IMR-90 (cell line): ENCODE data around the gene CRYGS. TPM values are rescaled to one million over a fixed set of nuclear protein-coding genes. Genes with fewer than 3 reads are reported as not detected.

ENCODE experiments used
- ATAC-seq: fragments of 200-7000 bp; cut with Tn5 transposase; 2 replicates; pipeline ENCODE4 v1.9.1; 2020; ENCODE audit warnings: low read depth, mild to moderate bottlenecking, moderate library complexity
- BruUV-seq: library from RNA; stranded (reverse); fragments of 400-500 nt; replicated peaks from 2 replicates; lab custom pipeline; 2021; lab: Mats Ljungman, UMichigan
- CTCF ChIA-PET: fragments of 300-600 bp; formaldehyde crosslinking; extraction: SDS; loops from one replicate; lab custom pipeline; 2021; ENCODE audit warnings: antibody characterized with exemption; lab: Yijun Ruan, JAX
- POLR2A ChIA-PET: fragments of 300-600 bp; sonication (Branson Sonifier 250); formaldehyde crosslinking; loops from one replicate; lab custom pipeline; 2022; ENCODE audit warnings: antibody characterized with exemption; ENCODE audit not compliant: unreplicated experiment; lab: Charles Lee
- DNase-seq: peaks from one replicate; pipeline ENCODE4 v3.0.0; 2013
- H2AFZ ChIP-seq: replicated peaks from 2 replicates; pipeline ENCODE3; 2013; ENCODE audit warnings: low read length, mild to moderate bottlenecking; ENCODE audit not compliant: poor library complexity
- H2AK5ac ChIP-seq: 2 replicates; pipeline ENCODE4 v1.6.1; 2013; ENCODE audit warnings: low read depth, low read length, inconsistent platforms
- H2AK9ac ChIP-seq: replicated peaks from 2 replicates; pipeline ENCODE3; 2013; ENCODE audit warnings: mild to moderate bottlenecking, low read depth, low read length, moderate library complexity; ENCODE audit not compliant: poor library complexity
- H2BK120ac ChIP-seq: 2 replicates; pipeline ENCODE4 v1.6.1; 2013; ENCODE audit warnings: low read depth, low read length, inconsistent platforms
- H2BK15ac ChIP-seq: 3 replicates; pipeline ENCODE4 v1.6.1; 2013; ENCODE audit warnings: low read depth, low read length, inconsistent platforms
- H2BK20ac ChIP-seq: 2 replicates; pipeline ENCODE4 v1.6.1; 2013; ENCODE audit warnings: low read depth, mild to moderate bottlenecking, inconsistent platforms, low read length, moderate library complexity
- H2BK5ac ChIP-seq: 2 replicates; pipeline ENCODE4 v1.6.1; 2013; ENCODE audit warnings: mild to moderate bottlenecking, low read depth, low read length, inconsistent platforms; ENCODE audit not compliant: poor library complexity, severe bottlenecking
- H3K14ac ChIP-seq: replicated peaks from 2 replicates; pipeline ENCODE4 v1.6.1; 2013; ENCODE audit warnings: low read depth, low read length, inconsistent platforms
- H3K18ac ChIP-seq: 2 replicates; pipeline ENCODE4 v1.6.1; 2013; ENCODE audit warnings: low read depth, low read length, control low read depth
- H3K23ac ChIP-seq: 2 replicates; pipeline ENCODE4 v1.6.1; 2013; ENCODE audit warnings: low read depth, low read length, inconsistent platforms
- H3K27ac ChIP-seq: 2 replicates; pipeline ENCODE4 v1.5.1; 2013; ENCODE audit warnings: mild to moderate bottlenecking, control low read depth, low read length; ENCODE audit not compliant: insufficient read depth
- H3K27me3 ChIP-seq: 2 replicates; pipeline ENCODE4 v1.6.1; 2013; ENCODE audit warnings: low read length; ENCODE audit not compliant: control insufficient read depth, insufficient read depth
- H3K36me3 ChIP-seq: 2 replicates; pipeline ENCODE4 v1.6.1; 2013; ENCODE audit warnings: low read length, mixed read lengths; ENCODE audit not compliant: control insufficient read depth, insufficient read depth
- H3K4ac ChIP-seq: 2 replicates; pipeline ENCODE4 v1.6.1; 2013; ENCODE audit warnings: low read depth, low read length, inconsistent platforms
- H3K4me1 ChIP-seq: 2 replicates; pipeline ENCODE4 v1.6.1; 2013; ENCODE audit warnings: low read length, mixed read lengths; ENCODE audit not compliant: control insufficient read depth, insufficient read depth
- H3K4me2 ChIP-seq: 2 replicates; pipeline ENCODE4 v1.6.1; 2013; ENCODE audit warnings: low read depth, mild to moderate bottlenecking, control low read depth, low read length, moderate library complexity
- H3K4me3 ChIP-seq: 2 replicates; pipeline ENCODE4 v1.5.1; 2013; ENCODE audit warnings: low read depth, mild to moderate bottlenecking, control low read depth, low read length, moderate library complexity; ENCODE audit not compliant: insufficient read depth
- H3K56ac ChIP-seq: 2 replicates; pipeline ENCODE4 v1.6.1; 2013; ENCODE audit warnings: low read length, inconsistent platforms; ENCODE audit not compliant: insufficient read depth; ENCODE audit errors: extremely low read depth
- H3K79me1 ChIP-seq, 2 experiments: 2 replicates each; pipeline ENCODE4 v1.6.1; 2013; ENCODE audit warnings: low read length in 2 of 2, inconsistent platforms in 1 of 2, low read depth in 1 of 2
- H3K9ac ChIP-seq: 2 replicates; pipeline ENCODE4 v1.6.1; 2013; ENCODE audit warnings: low read depth, low read length, control low read depth
- H3K9me1 ChIP-seq: 2 replicates; pipeline ENCODE4 v1.6.1; 2013; ENCODE audit warnings: low read length, inconsistent platforms; ENCODE audit not compliant: insufficient read depth
- H3K9me3 ChIP-seq: 2 replicates; pipeline ENCODE4 v1.6.1; 2013; ENCODE audit warnings: low read length; ENCODE audit not compliant: control insufficient read depth, insufficient read depth
- H4K20me1 ChIP-seq: 2 replicates; pipeline ENCODE4 v1.6.1; 2013; ENCODE audit warnings: low read length, inconsistent platforms; ENCODE audit not compliant: insufficient read depth
- H4K5ac ChIP-seq: 2 replicates; pipeline ENCODE4 v1.6.1; 2013; ENCODE audit warnings: mild to moderate bottlenecking, low read depth, low read length, control low read depth
- H4K8ac ChIP-seq, 2 experiments: 2 replicates each; pipeline ENCODE4 v1.6.1; 2013; ENCODE audit warnings: low read depth in 2 of 2, low read length in 2 of 2, control low read depth in 1 of 2, inconsistent platforms in 1 of 2
- H4K91ac ChIP-seq: 2 replicates; pipeline ENCODE4 v1.6.1; 2013; ENCODE audit warnings: low read depth, low read length, inconsistent platforms; ENCODE audit not compliant: insufficient read depth
- CTCF ChIP-seq: conservative IDR thresholded peaks from 2 replicates; pipeline ENCODE4 v1.5.1; 2012; ENCODE audit warnings: mild to moderate bottlenecking, low read depth, low read length, improper control_type of control experiment
- POLR2A ChIP-seq: IDR thresholded peaks from 2 replicates; pipeline ENCODE4 v1.6.1; 2012; ENCODE audit warnings: mild to moderate bottlenecking, low read depth, low read length
- RAD21 ChIP-seq: IDR thresholded peaks from 2 replicates; pipeline ENCODE4 v1.6.1; 2012; ENCODE audit warnings: low read length, improper control_type of control experiment
- RFX5 ChIP-seq: IDR thresholded peaks from 2 replicates; pipeline ENCODE4 v1.8.0; 2012; ENCODE audit warnings: low read depth, mild to moderate bottlenecking, low read length, moderate library complexity
- SMC3 ChIP-seq: fragments of 150-350 bp; IDR thresholded peaks from 2 replicates; pipeline ENCODE4 v1.6.1; 2016; ENCODE audit warnings: low read depth, mild to moderate bottlenecking, antibody characterized with exemption, low read length, moderate library complexity
- WGBS, 2 experiments: methylation state at CpG; one replicate each; pipeline versions ENCODE4 v1.1.5 to v1.1.7; 2013; ENCODE audit warnings: missing lambda C conversion rate in 2 of 2; ENCODE audit not compliant: insufficient read length in 1 of 2; ENCODE audit errors: extremely low coverage in 2 of 2; 5-methylcytosine and 5-hydroxymethylcytosine counted together
- dilution Hi-C: fragments of 300-500 bp; cut with HindIII; formaldehyde crosslinking; loops from one replicate; pipeline ENCODE4 v1.14.3; 2018; ENCODE audit warnings: low sequenced_read_pairs; ENCODE audit not compliant: unreplicated experiment
- in situ Hi-C: fragments of 300-500 bp; cut with MboI; formaldehyde crosslinking; loops from 3 replicates; pipeline ENCODE4 v1.14.3; 2019; ENCODE audit warnings: low sequenced_read_pairs, inconsistent platforms, mixed read lengths
- intact Hi-C: fragments of 100-400 bp; cut with micrococcal nuclease; formaldehyde crosslinking; loops from 2 replicates; pipeline ENCODE4 v1.10.0; 2022
- polyA plus RNA-seq, 3 experiments: library from polyadenylated mRNA; depleted of rRNA; stranded (reverse); fragments of >200 nt; gene quantifications; 2 replicates each; pipeline ENCODE4 v1.2.3, GENCODE V29; 2012; ENCODE audit warnings: low replicate concordance in 1 of 3
- total RNA-seq: library from RNA; depleted of rRNA; stranded (reverse); fragments of >200 nt; gene quantifications from 2 replicates; pipeline ENCODE4 v1.2.3, GENCODE V29; 2012

Gene CRYGS
- total and polyA plus RNA-seq, 2 of the 4 experiments (the other 2 are of a cell fraction), result 0.36 to 2.1 TPM

GRCh38 chr3:186540221-186540834, 3.9 kb downstream of the CRYGS start:
- H2BK5ac ChIP-seq, result no peak overlapping the region
- no peak overlapping the region for H3K23ac ChIP-seq
- H3K56ac ChIP-seq, result no peak overlapping the region
- TF ChIP-seq SMC3 (peak; percentile 68), POLR2A (0 out of 2 replicates have a peak, but pooled peaks have one; percentile 33), CTCF (peak; percentile 78), RFX5 (no peak), RAD21 (peak; percentile 85)
- H4K91ac ChIP-seq, result no peak overlapping the region
- H3K14ac ChIP-seq, result no peak overlapping the region
- H4K8ac ChIP-seq, result no peak overlapping the region
- H3K9me3 ChIP-seq, result no peaks in the 10 kb centered on the region
- H3K4ac ChIP-seq, result no peak overlapping the region
- 0% methylated on average over 1 of the region's 8 CpGs; no CpG with 5 or more reads in 1 of the 2 experiments for WGBS, 2 experiments
- no peaks in the 10 kb centered on the region for H3K27me3 ChIP-seq
- in situ Hi-C loops (no loop called here), intact Hi-C loops (loop anchor here (1.0 to 5.0 kb wide), 5 partner anchors 76 to 557 kb away; partner anchors contain the start of gene ETV5), dilution Hi-C loops (no loop called here)
- no peaks in the 10 kb centered on the region for H3K4me1 ChIP-seq
- no peaks in the 10 kb centered on the region; the same call in 1 of the 2 replicates for H3K9me1 ChIP-seq
- H2BK20ac ChIP-seq, result no peak overlapping the region
- no peak overlapping the region for H3K9ac ChIP-seq
- no peak overlapping the region for H2AK9ac ChIP-seq
- H3K4me2 ChIP-seq, result 0 out of 2 replicates have a peak overlapping the region, but pooled peaks have one; percentile 44
- no peak overlapping the region for H2BK120ac ChIP-seq
- H3K4me3 ChIP-seq, result no peak overlapping the region
- no peak overlapping the region for H2BK15ac ChIP-seq
- CTCF ChIA-PET, result interaction anchor here (0.6 to 2.1 kb wide), 27 partner anchors 9 to 586 kb away, joined by 3 to 17 read pairs (median 4); no protein-coding TSS in a partner anchor
- H3K27ac ChIP-seq, result no peak overlapping the region
- no peaks in the 10 kb centered on the region for H3K79me1 ChIP-seq
- no peaks in the 10 kb centered on the region for H4K20me1 ChIP-seq
- H4K5ac ChIP-seq, result no peak overlapping the region
- DNase-seq (peak; percentile 75), ATAC-seq (peak; percentile 80)
- no peak overlapping the region for H2AFZ ChIP-seq
- H2AK5ac ChIP-seq, result no peak overlapping the region
- POLR2A ChIA-PET, result interaction anchor here (0.6 kb wide), 1 partner anchor 245 kb away, joined by 3 read pairs; no protein-coding TSS in a partner anchor
- 0 out of 2 replicates have a peak, but pooled peaks cover 2% of the 10 kb centered on the region for H3K36me3 ChIP-seq
- no TSS peak for BruUV-seq
- H3K18ac ChIP-seq, result no peak overlapping the region
